Liver (tissue), 9 donors: ENCODE data around the gene LSM2. TPM values are rescaled to one million over a fixed set of nuclear protein-coding genes. Genes with fewer than 3 reads are reported as not detected.

ENCODE experiments used
- DNase-seq: peaks from one replicate; pipeline ENCODE4 v3.0.0-alpha.2; 2017; ENCODE audit warnings: low spot score
- H3K27ac ChIP-seq, 2 donors: one replicate each; pipeline ENCODE4 v1.7.0; 2013; ENCODE audit warnings: inconsistent platforms in 2 of 2, low read length in 2 of 2, control low read depth in 1 of 2, low read depth in 1 of 2, mild to moderate bottlenecking in 1 of 2
- H3K27me3 ChIP-seq, 4 donors: one replicate each; pipeline versions ENCODE4 v1.6.1 to v1.7.0; 2013; ENCODE audit warnings: low read length in 3 of 4, inconsistent platforms in 1 of 4, mild to moderate bottlenecking in 1 of 4, moderate library complexity in 1 of 4; ENCODE audit not compliant: control insufficient read depth in 4 of 4, insufficient read depth in 4 of 4
- H3K36me3 ChIP-seq, 4 donors: one replicate each; pipeline versions ENCODE4 v1.6.1 to v1.7.0; 2013; ENCODE audit warnings: low read length in 3 of 4, mild to moderate bottlenecking in 3 of 4, low read depth in 1 of 4, moderate library complexity in 1 of 4; ENCODE audit not compliant: control insufficient read depth in 4 of 4, insufficient read depth in 3 of 4
- H3K4me1 ChIP-seq, 4 donors: one replicate each; pipeline versions ENCODE4 v1.6.1 to v1.7.0; 2013; ENCODE audit warnings: low read length in 3 of 4, mild to moderate bottlenecking in 3 of 4, moderate library complexity in 1 of 4; ENCODE audit not compliant: control insufficient read depth in 4 of 4, insufficient read depth in 4 of 4
- H3K4me3 ChIP-seq, 3 donors: one replicate each; pipeline versions ENCODE4 v1.6.1 to v1.7.0; 2013; ENCODE audit warnings: low read length in 3 of 3, control low read depth in 1 of 3, low read depth in 1 of 3, mild to moderate bottlenecking in 1 of 3
- H3K9ac ChIP-seq, 2 donors: one replicate each; pipeline ENCODE4 v1.7.0; 2013; ENCODE audit warnings: low read length in 2 of 2, mild to moderate bottlenecking in 2 of 2, moderate library complexity in 2 of 2, control low read depth in 1 of 2, low read depth in 1 of 2
- H3K9me3 ChIP-seq, 4 donors: one replicate each; pipeline versions ENCODE4 v1.6.1 to v1.7.0; 2013; ENCODE audit warnings: low read length in 3 of 4; ENCODE audit not compliant: control insufficient read depth in 4 of 4
- ATF3 ChIP-seq: IDR thresholded peaks from 2 replicates; pipeline ENCODE4 v1.6.1; 2016; ENCODE audit warnings: antibody characterized with exemption
- CTCF ChIP-seq: fragments of 150-350 bp; IDR thresholded peaks from 2 replicates; pipeline ENCODE4 v1.5.1; 2017; ENCODE audit warnings: improper control_type of control experiment, low read depth, low read length; ENCODE audit not compliant: missing input control
- EGR1 ChIP-seq, 2 donors: IDR thresholded peaks; 2 replicates each; pipeline ENCODE4 v1.6.1; 2016 to 2018; ENCODE audit warnings: antibody characterized with exemption in 2 of 2, low read depth in 2 of 2
- FOXA1 ChIP-seq: IDR thresholded peaks from 2 replicates; pipeline ENCODE4 v1.6.1; 2016; ENCODE audit warnings: antibody characterized with exemption
- FOXA2 ChIP-seq: IDR thresholded peaks from 2 replicates; pipeline ENCODE4 v1.6.1; 2016; ENCODE audit warnings: antibody characterized with exemption
- GABPA ChIP-seq, 2 donors: IDR thresholded peaks in 1 of 2; conservative IDR thresholded peaks in 1 of 2; 2 replicates each; pipeline ENCODE4 v1.6.1; 2016; ENCODE audit warnings: antibody characterized with exemption in 2 of 2, mild to moderate bottlenecking in 1 of 2, moderate library complexity in 1 of 2
- HNF4A ChIP-seq, 2 donors: conservative IDR thresholded peaks; 2 replicates each; pipeline ENCODE4 v1.6.1; 2016; ENCODE audit warnings: antibody characterized with exemption in 2 of 2, mild to moderate bottlenecking in 2 of 2
- HNF4G ChIP-seq: IDR thresholded peaks from 2 replicates; pipeline ENCODE4 v1.6.1; 2016; ENCODE audit warnings: antibody characterized with exemption
- JUND ChIP-seq, 2 donors: IDR thresholded peaks; 2 replicates each; pipeline ENCODE4 v1.6.1; 2016; ENCODE audit warnings: antibody characterized with exemption in 2 of 2
- MAX ChIP-seq: IDR thresholded peaks from 2 replicates; pipeline ENCODE4 v1.6.1; 2016; ENCODE audit warnings: antibody characterized with exemption
- NR2F2 ChIP-seq: IDR thresholded peaks from 2 replicates; pipeline ENCODE4 v1.6.1; 2016; ENCODE audit warnings: antibody characterized with exemption
- RAD21 ChIP-seq, 2 donors: IDR thresholded peaks; 2 replicates each; pipeline ENCODE4 v1.6.1; 2016; ENCODE audit warnings: antibody characterized with exemption in 2 of 2, mild to moderate bottlenecking in 2 of 2
- REST ChIP-seq: IDR thresholded peaks from 2 replicates; pipeline ENCODE4 v1.6.1; 2016; ENCODE audit warnings: antibody characterized with exemption, mild to moderate bottlenecking
- RXRA ChIP-seq, 2 donors: IDR thresholded peaks; 2 replicates each; pipeline ENCODE4 v1.6.1; 2017 to 2018; ENCODE audit warnings: antibody characterized with exemption in 2 of 2, mild to moderate bottlenecking in 1 of 2
- SP1 ChIP-seq: IDR thresholded peaks from 2 replicates; pipeline ENCODE4 v1.6.1; 2018; ENCODE audit warnings: antibody characterized with exemption, mild to moderate bottlenecking
- TAF1 ChIP-seq: conservative IDR thresholded peaks from 2 replicates; pipeline ENCODE4 v1.6.1; 2016; ENCODE audit warnings: antibody characterized with exemption, mild to moderate bottlenecking
- YY1 ChIP-seq: IDR thresholded peaks from 2 replicates; pipeline ENCODE4 v1.6.1; 2016; ENCODE audit warnings: antibody characterized with exemption, mild to moderate bottlenecking
- ZBTB33 ChIP-seq: IDR thresholded peaks from 2 replicates; pipeline ENCODE4 v1.6.1; 2016; ENCODE audit warnings: antibody characterized with exemption
- WGBS: extraction: QIAGEN DNeasy Blood & Tissue Kit; methylation state at CpG from one replicate; pipeline ENCODE4 v1.1.7; 2013; 5-methylcytosine and 5-hydroxymethylcytosine counted together
- polyA plus RNA-seq, 2 donors: library from polyadenylated mRNA; stranded (reverse) in 1 of 2; unstranded in 1 of 2; fragments of 200-250 nt in 1 of 2; fragments of >200 nt in 1 of 2; fragmentation: Nextera tagmentation in 1 of 2; extraction: Ambion mirVana in 1 of 2; gene quantifications; one replicate each; pipeline versions ENCODE4 v1.2.1 to v1.2.3, GENCODE V29; 2013 to 2015
- total RNA-seq, 2 donors: library from RNA; depleted of rRNA; stranded (reverse); fragments of >200 nt; gene quantifications; one replicate each; pipeline ENCODE4 v1.2.3, GENCODE V29; 2014
- donor health status: healthy.
- donor health status: healthy.
- donor health status: healthy.
- donor health status: healthy.
- donor health status: healthy.

Gene LSM2
- total and polyA plus RNA-seq, 4 donors = 7.3 to 18.7 (median 15.5) TPM

DNA sequence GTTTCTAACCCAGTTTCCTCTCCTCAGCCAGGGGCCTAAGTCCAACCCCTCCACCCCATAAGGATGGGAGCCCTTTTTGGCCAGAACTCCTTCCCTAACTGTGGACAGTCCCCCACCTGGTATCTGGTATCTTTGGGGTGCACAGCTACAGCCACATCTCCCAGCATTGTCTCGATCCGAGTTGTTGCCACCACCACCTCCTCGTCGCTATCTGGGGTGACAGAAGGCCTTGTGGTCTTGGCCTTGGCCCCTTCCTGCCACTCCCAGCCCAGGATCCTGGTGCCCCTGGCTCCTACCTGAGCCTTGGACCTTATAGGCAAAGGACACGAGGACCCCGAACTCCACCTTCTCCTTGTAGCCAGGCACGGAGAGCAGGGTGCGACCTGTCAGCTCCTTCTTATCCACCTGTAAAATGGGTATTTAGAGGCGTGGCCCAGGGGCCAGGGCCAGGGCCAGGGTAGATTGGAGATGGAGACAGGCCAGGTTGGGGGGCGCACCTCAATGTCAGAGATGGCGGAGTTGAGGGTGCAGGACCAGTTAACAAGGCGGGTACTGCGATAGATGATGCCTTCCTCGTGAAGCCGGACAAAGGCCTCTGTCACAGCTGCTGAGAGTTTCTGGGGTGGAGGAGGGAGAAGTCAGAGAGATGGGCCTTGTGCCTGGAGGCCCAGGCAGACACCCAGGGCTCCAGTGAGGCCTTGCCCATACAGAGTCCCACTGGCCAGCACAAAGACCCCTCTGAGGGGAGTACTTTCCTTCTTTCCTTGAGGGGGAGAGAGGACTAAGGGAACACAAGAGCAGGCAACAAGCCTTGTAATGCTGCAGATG lies 22.5 kb downstream of the LSM2 start:
- Histone ChIP-seq H3K36me3 (peaks cover 10 to 54% (median 15%) of the 10 kb centered on the region in 4 donors), H3K9me3 (no peaks in the 10 kb centered on the region), H3K4me1 (peaks cover 0 to under 1% (median 0%) of the 10 kb centered on the region in 4 donors), H3K4me3 (no peak overlapping the region), H3K27me3 (no peaks in the 10 kb centered on the region), H3K27ac (no peak overlapping the region), H3K9ac (no peak overlapping the region)
- no peak for DNase-seq
- TF ChIP-seq EGR1 (IDR thresholded peaks at IDR 0.05; ENCODE audit: low read depth in 2 of 2) (no peak), RAD21 (IDR thresholded peaks at IDR 0.05) (no peak), GABPA (IDR thresholded peaks at IDR 0.05 in 1 of 2, conservative IDR thresholded peaks at IDR 0.05 in 1 of 2) (no peak), HNF4A (conservative IDR thresholded peaks at IDR 0.05) (no peak), ZBTB33 (no peak), YY1 (no peak), ATF3 (no peak), NR2F2 (no peak), SP1 (no peak), REST (no peak), FOXA2 (no peak), CTCF (no peak), MAX (no peak), HNF4G (no peak), JUND (IDR thresholded peaks at IDR 0.05) (no peak), TAF1 (no peak), FOXA1 (no peak), RXRA (IDR thresholded peaks at IDR 0.05) (no peak)
- WGBS = 95% methylated on average over 15 of the region's 15 CpGs
